GM18907 (cell line): ENCODE results near the gene GTSF1L.

Experiments
- ATAC-seq: cut with Tn5 transposase; IDR thresholded peaks from one replicate; pipeline ENCODE4 v1.9.1; 2021; ENCODE audit warnings: mild to moderate bottlenecking, moderate library complexity; ENCODE audit not compliant: unreplicated experiment

GTSF1L gene

GRCh38 chr20:43717616-43717995 lies 9.2 kb downstream of the GTSF1L start:
- ATAC-seq = no peak

- ATAC-seq = no peak
Measured at GRCh38 chr20:43716757-43717615, 9.8 kb downstream of the GTSF1L start.

- no peak for ATAC-seq
Measured at GRCh38 chr20:43716123-43716522, 10.7 kb downstream of the GTSF1L start.

GRCh38 chr20:43715511-43715910 lies 11.3 kb downstream of the GTSF1L start:
- ATAC-seq = no peak

- no peak for ATAC-seq
Measured at GRCh38 chr20:43715044-43715443, 11.8 kb downstream of the GTSF1L start.

- no peak for ATAC-seq
Measured at GRCh38 chr20:43711098-43711654, 15.6 kb downstream of the GTSF1L start.

GRCh38 chr20:43710370-43711044 lies 16.3 kb downstream of the GTSF1L start:
- peak; percentile 62 for ATAC-seq

GRCh38 chr20:43702502-43702901 lies 24.3 kb downstream of the GTSF1L start:
- ATAC-seq = no peak

- no peak for ATAC-seq
Measured at GRCh38 chr20:43700627-43701026, 26.2 kb downstream of the GTSF1L start.

GRCh38 chr20:43699941-43700565 lies 26.7 kb downstream of the GTSF1L start:
- ATAC-seq = no peak

GRCh38 chr20:43695571-43695970 lies 31.2 kb downstream of the GTSF1L start:
- ATAC-seq = no peak

GRCh38 chr20:43694763-43695162 lies 32.0 kb downstream of the GTSF1L start:
- ATAC-seq = no peak

- ATAC-seq = no peak
Measured at GRCh38 chr20:43691928-43692524, 34.8 kb downstream of the GTSF1L start.

- no peak for ATAC-seq
Measured at GRCh38 chr20:43690943-43691598, 35.7 kb downstream of the GTSF1L start.

- no peak for ATAC-seq
Measured at GRCh38 chr20:43689165-43689564, 37.6 kb downstream of the GTSF1L start.

- ATAC-seq = no peak
Measured at GRCh38 chr20:43686820-43687219, 40.0 kb downstream of the GTSF1L start.

- peak; percentile 36 for ATAC-seq
Measured at GRCh38 chr20:43682446-43682845, 44.4 kb downstream of the GTSF1L start.

- peak; percentile 91 for ATAC-seq
Measured at GRCh38 chr20:43681991-43682410, 44.8 kb downstream of the GTSF1L start.

GRCh38 chr20:43681468-43681942 lies 45.3 kb downstream of the GTSF1L start:
- peak; percentile 32 for ATAC-seq

- peak; percentile 2 for ATAC-seq
Measured at GRCh38 chr20:43680981-43681380, 45.8 kb downstream of the GTSF1L start.
